ENCODE results near the gene VAV3.
"Not testable (repeated sequence)": the region's sequence is repeated elsewhere in the genome, so short reads cannot be mapped to it uniquely, and the experiment has no call there.

VAV3 gene

GRCh38 chr1:107935396-107936064 lies 29.4 kb downstream of the VAV3 start:
- DNase-seq, result no peak

- no peak for DNase-seq
Measured at GRCh38 chr1:107934578-107934977, 30.4 kb downstream of the VAV3 start.

GRCh38 chr1:107933736-107934135 lies 31.2 kb downstream of the VAV3 start:
- DNase-seq, result no peak

DNA sequence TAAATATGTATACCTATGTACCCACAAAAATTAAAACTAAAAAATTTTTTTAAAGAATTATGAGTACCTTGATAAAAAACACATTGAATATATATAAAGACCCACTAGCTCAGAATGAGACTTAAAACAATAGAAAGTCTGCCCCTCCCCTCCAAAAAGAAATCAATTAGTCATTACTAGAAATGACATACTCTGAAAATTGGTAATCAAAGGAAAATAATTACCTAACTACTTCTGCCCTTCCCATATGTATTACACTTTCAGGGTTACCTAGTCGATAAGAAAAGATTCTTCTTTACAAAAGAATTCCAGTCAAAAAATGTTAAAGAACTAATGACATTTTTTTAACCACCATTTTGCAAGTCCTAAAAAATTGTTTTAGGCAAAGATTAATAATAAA lies 34.7 kb downstream of the VAV3 start:
- no peak for DNase-seq

- DNase-seq, result no peak
Measured at GRCh38 chr1:107927820-107928219, 37.2 kb downstream of the VAV3 start.

- DNase-seq, result no peak
Measured at GRCh38 chr1:107926436-107927080, 38.4 kb downstream of the VAV3 start.

GRCh38 chr1:107925565-107925964 lies 39.4 kb downstream of the VAV3 start:
- DNase-seq, result no peak

DNA sequence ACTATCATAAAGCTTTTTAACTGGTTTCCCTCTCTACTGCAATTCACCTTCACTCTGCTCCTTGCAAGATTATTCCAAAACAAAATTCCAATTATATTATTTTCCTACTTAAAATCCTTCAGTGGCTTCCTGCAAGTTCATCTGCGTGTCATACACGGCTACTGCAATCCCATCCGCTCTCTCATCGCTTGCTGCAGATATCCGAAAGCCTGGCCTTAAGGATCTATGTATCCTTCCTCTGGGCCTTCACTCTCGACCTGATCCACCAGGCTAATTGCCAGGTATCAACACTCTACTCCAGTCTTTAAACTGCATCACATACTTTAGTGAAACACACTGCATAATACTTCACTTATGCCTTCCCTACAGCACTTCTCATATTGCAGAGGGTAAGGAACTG lies 44.0 kb downstream of the VAV3 start:
- no peak for DNase-seq

- DNase-seq, result no peak
Measured at GRCh38 chr1:107920561-107920960, 44.4 kb downstream of the VAV3 start.

DNA sequence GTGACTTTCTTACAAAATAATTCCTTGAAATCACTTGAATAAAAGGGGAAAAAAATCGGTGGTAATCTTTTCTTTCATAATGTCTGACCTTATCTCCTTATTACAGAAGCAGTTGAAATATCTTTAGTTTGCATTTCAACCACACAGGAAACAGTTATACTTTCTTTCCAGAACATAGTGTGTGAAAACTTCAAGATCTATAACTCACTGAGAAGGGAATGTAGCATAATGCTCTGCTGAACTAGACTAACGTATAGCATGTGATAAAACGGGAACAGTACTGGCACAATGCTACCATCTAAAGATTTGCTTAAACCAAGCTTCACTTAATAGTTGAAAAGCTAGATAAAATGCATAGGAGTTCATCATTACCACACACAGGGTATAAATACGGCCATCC lies 45.0 kb downstream of the VAV3 start:
- no peak for DNase-seq

GRCh38 chr1:107914119-107914765 lies 50.7 kb downstream of the VAV3 start:
- DNase-seq, result no peak

DNA sequence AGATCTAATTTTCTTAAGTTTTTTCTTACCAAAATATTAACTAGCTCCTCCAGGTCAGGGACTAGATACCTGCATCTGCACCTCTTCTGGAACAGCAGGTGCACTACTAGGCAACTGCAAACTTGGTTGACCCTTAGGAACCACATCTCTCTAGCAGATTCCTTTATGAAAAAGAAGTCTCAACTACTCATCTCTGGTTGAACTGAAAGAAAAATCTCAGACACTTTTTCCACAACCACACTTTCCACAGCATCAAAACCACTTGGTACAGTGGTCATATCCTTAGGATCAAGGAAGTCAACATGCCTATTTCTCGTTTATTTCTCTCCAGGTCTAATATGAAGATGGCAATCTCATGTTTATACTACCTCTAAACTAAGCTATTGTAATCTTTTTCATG lies 52.3 kb downstream of the VAV3 start:
- no peak for DNase-seq

- DNase-seq, result no peak
Measured at GRCh38 chr1:107900090-107900945, 64.7 kb downstream of the VAV3 start.

GRCh38 chr1:107899655-107900054 lies 65.3 kb downstream of the VAV3 start:
- no peak for DNase-seq

GRCh38 chr1:107897438-107898345 lies 67.3 kb downstream of the VAV3 start:
- no peak for DNase-seq

DNA sequence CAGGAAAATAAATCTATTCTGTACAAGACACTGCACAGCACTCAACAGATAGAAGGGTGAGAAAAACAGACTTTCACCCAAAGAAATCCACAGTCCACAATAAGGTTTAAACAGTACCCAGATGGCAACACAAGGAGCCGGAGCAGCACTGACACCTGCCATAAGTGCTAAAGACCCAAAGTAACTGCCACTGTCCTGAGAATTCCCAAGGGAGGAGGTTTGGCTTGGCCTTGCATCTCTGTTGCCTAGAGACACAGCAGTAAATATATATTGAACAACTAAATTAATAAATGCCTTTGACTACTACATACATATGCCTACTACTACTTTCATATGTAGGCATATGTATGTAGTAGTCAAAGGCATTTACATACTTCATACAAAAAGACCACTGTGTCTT lies 68.0 kb downstream of the VAV3 start:
- DNase-seq, result no peak

- DNase-seq, result no peak
Measured at GRCh38 chr1:107896401-107896800, 68.6 kb downstream of the VAV3 start.

GRCh38 chr1:107895403-107896191 lies 69.4 kb downstream of the VAV3 start:
- DNase-seq, result no peak

DNA sequence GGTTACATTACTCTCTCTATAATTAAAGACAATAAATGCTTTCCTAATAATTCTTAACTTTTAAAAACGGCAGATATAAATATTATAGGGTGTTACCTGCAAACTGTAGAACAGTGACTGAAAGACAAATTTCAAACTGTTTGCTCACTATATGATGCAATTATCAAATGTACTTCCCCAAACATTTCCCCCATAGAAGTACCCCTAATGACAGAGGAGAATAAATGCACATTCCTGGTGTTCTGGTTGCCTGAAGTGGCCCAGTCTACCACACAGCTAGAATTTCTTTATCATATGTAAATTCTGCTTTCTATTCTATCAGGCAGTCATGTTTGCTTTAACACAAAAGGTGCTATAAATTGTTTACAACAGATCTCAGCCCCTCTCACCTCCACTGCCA lies 70.4 kb downstream of the VAV3 start:
- no peak for DNase-seq

- not testable (repeated sequence) for DNase-seq
Measured at GRCh38 chr1:107893350-107893749, 71.6 kb downstream of the VAV3 start.

- DNase-seq, result no peak
Measured at GRCh38 chr1:107889524-107889923, 75.5 kb downstream of the VAV3 start.

Data from NCI-H1930 (cell line).